Spleen (tissue), 7 donors: ENCODE results near the gene ZNF598.

Experiments used
- POLR2A ChIP-seq, 3 donors: fragments of 450-650 bp; IDR thresholded peaks; one replicate each; pipeline ENCODE4 v1.5.1; 2017; ENCODE audit warnings: antibody characterized with exemption in 3 of 3, mild to moderate bottlenecking in 1 of 3
- POLR2AphosphoS5 ChIP-seq, 3 donors: sonication (generic); formaldehyde crosslinking; IDR thresholded peaks; one replicate each; pipeline ENCODE4 v1.5.1; 2017; ENCODE audit warnings: antibody characterized with exemption in 3 of 3
- TF ChIP-seq, protein P1 (sequence below), 11 experiments: fragments of 200-600 bp in 7 of 11; fragments of 450-650 bp in 4 of 11; sonication (generic) in 4 of 11; IDR thresholded peaks in 8 of 11; conservative IDR thresholded peaks in 3 of 11; 1 replicate in 7 of 11; 2 replicates in 4 of 11; pipeline versions ENCODE4 v1.4.0 to v1.8.0; 2016 to 2021; ENCODE audit warnings: antibody characterized with exemption in 11 of 11, inconsistent platforms in 4 of 11, mild to moderate bottlenecking in 1 of 11
- donor health status: DM: no; HTN: no; CAD: no; lungs with moderate emphysema.
- donor health status: DM: no; HTN: no; CAD: no.
- donor health status: DM: no; HTN: no; CAD: no.

DNA sequence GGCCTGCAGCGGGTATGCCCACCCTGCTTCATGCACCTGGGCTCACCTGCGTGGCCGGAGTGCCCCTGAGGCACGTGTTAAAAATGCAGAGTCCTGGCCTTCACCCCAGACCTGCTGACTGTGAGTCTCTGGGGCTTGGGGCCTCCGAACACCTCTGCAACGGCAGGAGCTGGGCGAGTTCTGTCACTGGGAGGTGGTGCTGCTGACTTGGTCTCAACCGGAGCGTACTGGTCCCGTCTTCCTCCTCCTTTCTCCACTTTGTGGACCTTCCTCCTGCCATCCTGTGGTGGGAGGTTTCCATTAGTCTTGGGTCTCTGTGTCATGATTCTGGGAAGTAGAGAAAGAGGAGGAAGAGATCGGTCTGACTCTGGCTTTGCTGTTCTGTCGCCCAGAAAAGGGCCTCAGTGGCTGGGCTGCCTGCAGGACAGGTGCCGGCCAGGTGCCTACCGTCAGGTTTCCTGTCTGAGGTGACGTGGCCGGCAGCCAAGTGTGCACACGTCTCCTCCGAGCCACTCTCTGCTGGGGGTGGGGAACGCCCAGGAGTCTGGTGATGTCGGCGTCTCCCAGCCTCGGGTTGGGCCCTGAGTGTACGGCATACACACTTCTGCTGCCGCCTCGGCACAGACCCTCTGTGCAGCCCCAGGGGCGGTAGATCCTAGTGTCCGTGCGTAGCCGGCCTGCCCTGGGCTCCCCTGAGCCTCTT is 45.1 kb upstream of the ZNF598 start:
- TF ChIP-seq, protein P1, sequence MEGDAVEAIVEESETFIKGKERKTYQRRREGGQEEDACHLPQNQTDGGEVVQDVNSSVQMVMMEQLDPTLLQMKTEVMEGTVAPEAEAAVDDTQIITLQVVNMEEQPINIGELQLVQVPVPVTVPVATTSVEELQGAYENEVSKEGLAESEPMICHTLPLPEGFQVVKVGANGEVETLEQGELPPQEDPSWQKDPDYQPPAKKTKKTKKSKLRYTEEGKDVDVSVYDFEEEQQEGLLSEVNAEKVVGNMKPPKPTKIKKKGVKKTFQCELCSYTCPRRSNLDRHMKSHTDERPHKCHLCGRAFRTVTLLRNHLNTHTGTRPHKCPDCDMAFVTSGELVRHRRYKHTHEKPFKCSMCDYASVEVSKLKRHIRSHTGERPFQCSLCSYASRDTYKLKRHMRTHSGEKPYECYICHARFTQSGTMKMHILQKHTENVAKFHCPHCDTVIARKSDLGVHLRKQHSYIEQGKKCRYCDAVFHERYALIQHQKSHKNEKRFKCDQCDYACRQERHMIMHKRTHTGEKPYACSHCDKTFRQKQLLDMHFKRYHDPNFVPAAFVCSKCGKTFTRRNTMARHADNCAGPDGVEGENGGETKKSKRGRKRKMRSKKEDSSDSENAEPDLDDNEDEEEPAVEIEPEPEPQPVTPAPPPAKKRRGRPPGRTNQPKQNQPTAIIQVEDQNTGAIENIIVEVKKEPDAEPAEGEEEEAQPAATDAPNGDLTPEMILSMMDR (IDR thresholded peaks at IDR 0.05 in 8 of 11, conservative IDR thresholded peaks at IDR 0.05 in 3 of 11): no peak
- TF ChIP-seq POLR2A (IDR thresholded peaks at IDR 0.05) (no peak), POLR2AphosphoS5 (IDR thresholded peaks at IDR 0.05) (no peak)
